ENCODE results near the gene CCDC188. TPM values are rescaled to one million over a fixed set of nuclear protein-coding genes. Genes with fewer than 3 reads are reported as not detected.

CCDC188 gene
- total and polyA plus RNA-seq, 9 of the 15 experiments (the other 6 are each of a cell fraction or from before 2014, with no cell fraction given), result not detected

GRCh38 chr22:20156611-20157429, 6.0 kb upstream of the CCDC188 start (continued):
- TF ChIP-seq ZNF407 (IDR thresholded peaks at IDR 0.05; ENCODE audit: low read depth) (no peak), ELK1 (CRISPR knock-in tag; IDR thresholded peaks at IDR 0.05) (no peak; the same call in 1 of the 2 replicates), MEF2D (tag; conservative IDR thresholded peaks at IDR 0.05; ENCODE audit: low read depth) (no peak), RBBP5 (IDR thresholded peaks at IDR 0.05; ENCODE audit: borderline replicate concordance, insufficient read depth, low read length, poor library complexity, severe bottlenecking) (no peak), HMGXB4 (CRISPR knock-in tag; IDR thresholded peaks at IDR 0.05) (no peak), HDAC8 (tag; IDR thresholded peaks at IDR 0.05) (no peak), ZBTB12 (CRISPR knock-in tag; IDR thresholded peaks at IDR 0.05) (no peak), NFATC3 (IDR thresholded peaks at IDR 0.05) (no peak), SUPT5H (IDR thresholded peaks at IDR 0.05) (no peak), SRSF7 (optimal IDR thresholded peaks at IDR 0.05; ENCODE audit: low read depth, low read length) (no peak), JUNB (CRISPR knock-in tag; conservative IDR thresholded peaks at IDR 0.05) (no peak), POU5F1 (IDR thresholded peaks at IDR 0.05; ENCODE audit: borderline replicate concordance, low read depth, low read length, partially characterized antibody) (no peak), ZNF124 (CRISPR knock-in tag; IDR thresholded peaks at IDR 0.05) (0 out of 2 replicates have a peak, but pooled peaks have one; percentile 65)
